Islet of Langerhans (tissue), 1 donor: ENCODE measurements around the gene GNG14.
"Not testable (repeated sequence)": the region's sequence is repeated elsewhere in the genome, so short reads cannot be mapped to it uniquely, and the experiment has no call there.

Source experiments
- FAIRE-seq: peaks from one replicate; lab custom pipeline; 2011; peaks lifted over from hg19 to GRCh38; lab: Jason Lieb, UNC

GNG14 gene

GRCh38 chr19:12723641-12724426 is 36.0 kb downstream of the GNG14 start, which contains the start of gene TNPO2:
Gene TNPO2, minus strand, starts transcription at chr19:12723932. Its CDS starts 2,955 bp downstream, at chr19:12720977.
- no peak for FAIRE-seq

- FAIRE-seq: not testable (repeated sequence)
Observed at GRCh38 chr19:12725612-12726011, 37.8 kb downstream of the GNG14 start.

- no peak for FAIRE-seq
Observed at GRCh38 chr19:12726988-12727316, 39.2 kb downstream of the GNG14 start.

GRCh38 chr19:12727745-12728433 is 40.1 kb downstream of the GNG14 start:
- FAIRE-seq: no peak

GRCh38 chr19:12730064-12730463 is 42.3 kb downstream of the GNG14 start:
- FAIRE-seq: no peak

- no peak for FAIRE-seq
Observed at GRCh38 chr19:12731337-12731736, 43.5 kb downstream of the GNG14 start.

GRCh38 chr19:12733369-12734214 is 45.8 kb downstream of the GNG14 start:
- FAIRE-seq: no peak

GRCh38 chr19:12736995-12737834 is 49.4 kb downstream of the GNG14 start, which contains the start of gene GET3:
Gene GET3, plus strand, starts transcription at chr19:12737497. Its CDS starts 9 bp downstream, at chr19:12737506.
- peak; percentile 99 for FAIRE-seq

- FAIRE-seq: no peak
Observed at GRCh38 chr19:12737835-12738351, 50.1 kb downstream of the GNG14 start.
